A549 (cell line): Measurements from ENCODE around the gene RAB32.
A peak's percentile ranks its signal among the peaks of the same experiment; 100 is the strongest.

Experiments
- CHD2 ChIP-seq: fragments of 150-350 bp; IDR thresholded peaks from 2 replicates; pipeline ENCODE4 v1.6.1; 2014; ENCODE audit warnings: low read length; ENCODE audit not compliant: partially characterized antibody
- FOSB ChIP-seq: fragments of 250-450 bp; sonication (Bioruptor Pico); IDR thresholded peaks from 2 replicates; pipeline ENCODE4 v1.5.0; 2020; ENCODE audit warnings: mild to moderate bottlenecking, moderate library complexity
- MAZ ChIP-seq: fragments of 150-350 bp; IDR thresholded peaks from 2 replicates; pipeline ENCODE4 v1.6.1; 2014; ENCODE audit warnings: antibody characterized with exemption, low read depth, low read length, borderline replicate concordance
- PHF8 ChIP-seq: fragments of 200-600 bp; sonication (generic); IDR thresholded peaks from 2 replicates; pipeline ENCODE4 v1.6.1; 2016; ENCODE audit warnings: low read depth, mild to moderate bottlenecking, antibody characterized with exemption, moderate library complexity, borderline replicate concordance
- POLR2A ChIP-seq: IDR thresholded peaks from 2 replicates; pipeline ENCODE4 v1.6.1; 2012; ENCODE audit warnings: mild to moderate bottlenecking, low read length
- RAD21 ChIP-seq, 2 experiments: fragments of >200 bp in 1 of 2; sonication (Bioruptor Twin) in 1 of 2; formaldehyde crosslinking in 1 of 2; IDR thresholded peaks in 1 of 2; conservative IDR thresholded peaks in 1 of 2; 2 replicates in 1 of 2; 3 replicates in 1 of 2; pipeline ENCODE4 v1.6.1; 2012 to 2018; ENCODE audit warnings: inconsistent platforms in 1 of 2
- SMC3 ChIP-seq: fragments of >200 bp; sonication (Bioruptor Twin); formaldehyde crosslinking; IDR thresholded peaks from 3 replicates; pipeline ENCODE4 v1.6.1; 2018; ENCODE audit warnings: inconsistent platforms
- TP53 ChIP-seq: fragments of 250-450 bp; sonication (Bioruptor Pico); IDR thresholded peaks from 2 replicates; pipeline ENCODE4 v1.5.0; 2021; ENCODE audit warnings: mild to moderate bottlenecking, moderate library complexity
- TF ChIP-seq, protein P1 (sequence below): IDR thresholded peaks from 2 replicates; pipeline ENCODE4 v1.6.1; 2012
- TF ChIP-seq, protein P2 (sequence below): fragments of >200 bp; sonication (Bioruptor Twin); formaldehyde crosslinking; IDR thresholded peaks from 3 replicates; pipeline ENCODE4 v1.5.1; 2016
- TF ChIP-seq, protein P3 (sequence below): fragments of 200-600 bp; sonication (generic); IDR thresholded peaks from 2 replicates; pipeline ENCODE4 v1.6.1; 2016; ENCODE audit warnings: antibody characterized with exemption, mild to moderate bottlenecking, moderate library complexity

DNA sequence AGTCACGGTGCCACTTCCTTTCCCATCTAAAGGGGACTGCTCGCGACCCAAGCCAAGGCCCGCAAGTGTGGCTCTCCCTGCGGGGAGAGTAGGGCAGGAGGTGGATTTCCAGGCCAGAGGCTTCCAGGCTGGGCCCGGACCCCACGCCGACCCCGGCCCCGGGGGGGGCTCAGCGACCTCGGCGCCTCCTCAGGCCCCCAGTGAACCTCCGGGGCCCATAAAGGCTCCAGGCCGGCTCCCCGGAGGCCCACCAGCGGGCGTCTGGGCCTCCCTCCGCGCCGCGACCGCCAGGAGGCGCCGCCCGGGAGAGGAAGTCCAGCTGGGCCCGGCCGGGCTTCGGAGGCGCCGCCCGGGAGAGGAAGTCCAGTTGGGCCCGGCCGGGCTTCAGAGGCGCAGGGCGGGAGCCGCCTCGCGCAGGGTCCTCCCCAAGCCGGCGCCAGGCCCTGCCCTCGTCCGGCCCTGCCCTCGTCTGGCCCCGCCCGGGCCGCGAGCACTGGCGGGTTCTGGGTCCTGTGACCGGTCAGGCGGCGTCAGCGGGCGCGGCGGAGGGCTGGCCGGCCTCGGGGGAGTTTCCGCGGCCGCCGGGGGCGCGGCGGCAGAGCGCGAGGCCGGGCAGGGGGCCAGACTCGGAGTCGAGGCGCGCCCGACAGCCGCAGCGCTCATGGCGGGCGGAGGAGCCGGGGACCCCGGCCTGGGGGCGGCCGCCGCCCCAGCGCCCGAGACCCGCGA is at the start of gene RAB32:
- TF ChIP-seq, protein P1, sequence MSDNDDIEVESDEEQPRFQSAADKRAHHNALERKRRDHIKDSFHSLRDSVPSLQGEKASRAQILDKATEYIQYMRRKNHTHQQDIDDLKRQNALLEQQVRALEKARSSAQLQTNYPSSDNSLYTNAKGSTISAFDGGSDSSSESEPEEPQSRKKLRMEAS, result no peak
- TF ChIP-seq, protein P2, sequence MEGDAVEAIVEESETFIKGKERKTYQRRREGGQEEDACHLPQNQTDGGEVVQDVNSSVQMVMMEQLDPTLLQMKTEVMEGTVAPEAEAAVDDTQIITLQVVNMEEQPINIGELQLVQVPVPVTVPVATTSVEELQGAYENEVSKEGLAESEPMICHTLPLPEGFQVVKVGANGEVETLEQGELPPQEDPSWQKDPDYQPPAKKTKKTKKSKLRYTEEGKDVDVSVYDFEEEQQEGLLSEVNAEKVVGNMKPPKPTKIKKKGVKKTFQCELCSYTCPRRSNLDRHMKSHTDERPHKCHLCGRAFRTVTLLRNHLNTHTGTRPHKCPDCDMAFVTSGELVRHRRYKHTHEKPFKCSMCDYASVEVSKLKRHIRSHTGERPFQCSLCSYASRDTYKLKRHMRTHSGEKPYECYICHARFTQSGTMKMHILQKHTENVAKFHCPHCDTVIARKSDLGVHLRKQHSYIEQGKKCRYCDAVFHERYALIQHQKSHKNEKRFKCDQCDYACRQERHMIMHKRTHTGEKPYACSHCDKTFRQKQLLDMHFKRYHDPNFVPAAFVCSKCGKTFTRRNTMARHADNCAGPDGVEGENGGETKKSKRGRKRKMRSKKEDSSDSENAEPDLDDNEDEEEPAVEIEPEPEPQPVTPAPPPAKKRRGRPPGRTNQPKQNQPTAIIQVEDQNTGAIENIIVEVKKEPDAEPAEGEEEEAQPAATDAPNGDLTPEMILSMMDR, result peak; percentile 67
- TF ChIP-seq FOSB (CRISPR knock-in tag) (no peak), RAD21 (conservative IDR thresholded peaks at IDR 0.05 in 1 of 2, IDR thresholded peaks at IDR 0.05 in 1 of 2) (peak in 1 of 2 experiments; percentile 60; a peak in 3 of 5 replicates), TP53 (CRISPR knock-in tag) (no peak), SMC3 (peak; percentile 77), POLR2A (peak; percentile 41), PHF8 (peak; percentile 42; the same call in 1 of the 2 replicates), MAZ (no peak), CHD2 (no peak)
- TF ChIP-seq, protein P3, sequence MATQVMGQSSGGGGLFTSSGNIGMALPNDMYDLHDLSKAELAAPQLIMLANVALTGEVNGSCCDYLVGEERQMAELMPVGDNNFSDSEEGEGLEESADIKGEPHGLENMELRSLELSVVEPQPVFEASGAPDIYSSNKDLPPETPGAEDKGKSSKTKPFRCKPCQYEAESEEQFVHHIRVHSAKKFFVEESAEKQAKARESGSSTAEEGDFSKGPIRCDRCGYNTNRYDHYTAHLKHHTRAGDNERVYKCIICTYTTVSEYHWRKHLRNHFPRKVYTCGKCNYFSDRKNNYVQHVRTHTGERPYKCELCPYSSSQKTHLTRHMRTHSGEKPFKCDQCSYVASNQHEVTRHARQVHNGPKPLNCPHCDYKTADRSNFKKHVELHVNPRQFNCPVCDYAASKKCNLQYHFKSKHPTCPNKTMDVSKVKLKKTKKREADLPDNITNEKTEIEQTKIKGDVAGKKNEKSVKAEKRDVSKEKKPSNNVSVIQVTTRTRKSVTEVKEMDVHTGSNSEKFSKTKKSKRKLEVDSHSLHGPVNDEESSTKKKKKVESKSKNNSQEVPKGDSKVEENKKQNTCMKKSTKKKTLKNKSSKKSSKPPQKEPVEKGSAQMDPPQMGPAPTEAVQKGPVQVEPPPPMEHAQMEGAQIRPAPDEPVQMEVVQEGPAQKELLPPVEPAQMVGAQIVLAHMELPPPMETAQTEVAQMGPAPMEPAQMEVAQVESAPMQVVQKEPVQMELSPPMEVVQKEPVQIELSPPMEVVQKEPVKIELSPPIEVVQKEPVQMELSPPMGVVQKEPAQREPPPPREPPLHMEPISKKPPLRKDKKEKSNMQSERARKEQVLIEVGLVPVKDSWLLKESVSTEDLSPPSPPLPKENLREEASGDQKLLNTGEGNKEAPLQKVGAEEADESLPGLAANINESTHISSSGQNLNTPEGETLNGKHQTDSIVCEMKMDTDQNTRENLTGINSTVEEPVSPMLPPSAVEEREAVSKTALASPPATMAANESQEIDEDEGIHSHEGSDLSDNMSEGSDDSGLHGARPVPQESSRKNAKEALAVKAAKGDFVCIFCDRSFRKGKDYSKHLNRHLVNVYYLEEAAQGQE, result no peak
